Measurements from ENCODE around the gene PADI6.
"Not testable (repeated sequence)": the region's sequence is repeated elsewhere in the genome, so short reads cannot be mapped to it uniquely, and the experiment has no call there.

The PADI6 gene

GRCh38 chr1:17400725-17401341 is 28.8 kb downstream of the PADI6 start:
- H3K4me3 ChIP-seq (ENCODE audit: low read depth, low read length): no peak overlapping the region
- in situ Hi-C loops (cut with HindIII; ENCODE audit: low sequenced_read_pairs): no loop called here
- TF ChIP-seq CTCF (IDR thresholded peaks at IDR 0.05; ENCODE audit: low read depth, low read length, missing control alignments): no peak
- no peak for DNase-seq (ENCODE audit: low read depth)

- TF ChIP-seq CTCF (IDR thresholded peaks at IDR 0.05; ENCODE audit: low read depth, low read length, missing control alignments): no peak
- DNase-seq (ENCODE audit: low read depth): no peak
- in situ Hi-C loops (cut with HindIII; ENCODE audit: low sequenced_read_pairs): no loop called here
- no peak overlapping the region for H3K4me3 ChIP-seq (ENCODE audit: low read depth, low read length)
Measured at GRCh38 chr1:17401841-17402240, 29.8 kb downstream of the PADI6 start.

- in situ Hi-C loops (cut with HindIII; ENCODE audit: low sequenced_read_pairs): no loop called here
- DNase-seq (ENCODE audit: low read depth): no peak
- no peak overlapping the region for H3K4me3 ChIP-seq (ENCODE audit: low read depth, low read length)
- no peak for TF ChIP-seq CTCF (IDR thresholded peaks at IDR 0.05; ENCODE audit: low read depth, low read length, missing control alignments)
Measured at GRCh38 chr1:17403081-17403480, 31.1 kb downstream of the PADI6 start.

GRCh38 chr1:17404034-17404684 is 32.2 kb downstream of the PADI6 start:
- DNase-seq (ENCODE audit: low read depth): no peak
- no peak overlapping the region for H3K4me3 ChIP-seq (ENCODE audit: low read depth, low read length)
- no peak for TF ChIP-seq CTCF (IDR thresholded peaks at IDR 0.05; ENCODE audit: low read depth, low read length, missing control alignments)
- in situ Hi-C loops (cut with HindIII; ENCODE audit: low sequenced_read_pairs): no loop called here

- in situ Hi-C loops (cut with HindIII; ENCODE audit: low sequenced_read_pairs): no loop called here
- DNase-seq (ENCODE audit: low read depth): no peak
- no peak overlapping the region for H3K4me3 ChIP-seq (ENCODE audit: low read depth, low read length)
- TF ChIP-seq CTCF (IDR thresholded peaks at IDR 0.05; ENCODE audit: low read depth, low read length, missing control alignments): no peak
Measured at GRCh38 chr1:17404820-17405219, 32.8 kb downstream of the PADI6 start.

GRCh38 chr1:17405898-17406759 is 34.1 kb downstream of the PADI6 start:
- DNase-seq (ENCODE audit: low read depth): peak; percentile 27
- H3K4me3 ChIP-seq (ENCODE audit: low read depth, low read length): no peak overlapping the region
- in situ Hi-C loops (cut with HindIII; ENCODE audit: low sequenced_read_pairs): no loop called here
- TF ChIP-seq CTCF (IDR thresholded peaks at IDR 0.05; ENCODE audit: low read depth, low read length, missing control alignments): peak; percentile 88

GRCh38 chr1:17406760-17407475 is 34.9 kb downstream of the PADI6 start:
- H3K4me3 ChIP-seq (ENCODE audit: low read depth, low read length); DNase-seq (ENCODE audit: low read depth); in situ Hi-C loops (cut with HindIII; ENCODE audit: low sequenced_read_pairs): not testable (repeated sequence)

- H3K4me3 ChIP-seq (ENCODE audit: low read depth, low read length); in situ Hi-C loops (cut with HindIII; ENCODE audit: low sequenced_read_pairs); DNase-seq (ENCODE audit: low read depth): not testable (repeated sequence)
Measured at GRCh38 chr1:17407786-17408514, 36.0 kb downstream of the PADI6 start.
